Stimulated activated CD4-positive, alpha-beta T cell treated with anti-CD3 and anti-CD28 coated beads, Interleukin-2, amount 100 ng/mL, for 24 hours (primary cell): ENCODE results near the gene TTBK2.

Source experiments
- DNase-seq, 2 donors: peaks; one replicate each; pipeline ENCODE4 v3.0.0-alpha.2; 2020

TTBK2 gene

DNA sequence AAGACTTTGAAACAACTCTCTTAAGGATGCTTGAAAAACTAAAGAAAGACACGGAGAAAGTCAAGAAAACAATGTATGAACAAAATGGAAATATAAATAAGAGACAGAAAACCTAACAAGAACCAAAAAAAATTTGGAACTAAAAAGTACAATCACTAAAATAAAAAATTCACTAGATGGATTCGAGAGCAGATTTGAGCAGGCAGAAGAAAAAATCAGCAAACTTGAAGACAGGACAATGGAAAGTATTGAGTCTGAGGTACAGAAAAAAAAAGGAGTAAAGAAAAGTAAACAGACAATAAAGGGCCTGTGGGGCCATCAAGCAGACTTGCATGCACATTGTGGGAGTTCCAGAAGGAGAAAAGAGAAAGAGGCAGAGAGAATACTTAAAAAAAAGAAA is 170.3 kb downstream of the TTBK2 start:
- no peak for DNase-seq

DNA sequence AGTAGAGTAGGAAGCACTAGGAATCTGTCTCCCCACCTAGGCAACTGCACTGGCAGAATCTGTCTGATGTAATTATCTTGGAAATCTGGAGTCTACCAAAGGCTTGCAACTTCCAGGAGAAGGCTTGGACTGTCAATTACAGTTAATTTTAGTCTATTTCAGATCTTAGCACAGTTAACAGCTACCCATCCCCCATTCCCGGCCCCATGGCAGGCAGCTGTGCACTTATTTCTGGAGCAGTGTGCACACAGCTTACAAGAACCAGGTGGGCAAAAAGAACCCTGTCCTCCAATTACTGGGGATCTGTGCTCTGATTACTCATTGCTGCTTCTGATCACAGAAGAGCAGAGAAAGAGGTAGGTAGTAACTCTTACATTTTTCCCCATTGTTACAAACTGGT is 171.3 kb downstream of the TTBK2 start:
- no peak for DNase-seq

DNA sequence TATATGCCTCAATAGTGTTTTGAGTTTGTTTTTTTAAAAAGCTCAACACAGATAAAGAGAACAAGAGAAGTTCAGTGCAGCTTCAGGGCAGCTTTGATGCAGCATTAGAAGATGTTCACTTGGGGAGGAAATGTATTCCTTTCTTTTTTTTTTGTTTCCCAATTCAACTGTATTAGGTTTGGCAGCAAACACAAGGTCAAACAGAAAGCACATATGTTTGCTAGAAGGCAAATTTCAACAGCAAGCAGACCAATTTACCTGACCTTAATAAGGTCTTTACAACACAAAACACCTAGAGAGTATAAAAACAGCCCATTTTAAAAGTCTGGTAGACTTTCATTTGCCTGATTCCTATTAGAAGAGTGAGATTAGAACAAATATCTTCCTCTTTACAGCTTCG is 176.4 kb downstream of the TTBK2 start:
- DNase-seq = no peak

DNA sequence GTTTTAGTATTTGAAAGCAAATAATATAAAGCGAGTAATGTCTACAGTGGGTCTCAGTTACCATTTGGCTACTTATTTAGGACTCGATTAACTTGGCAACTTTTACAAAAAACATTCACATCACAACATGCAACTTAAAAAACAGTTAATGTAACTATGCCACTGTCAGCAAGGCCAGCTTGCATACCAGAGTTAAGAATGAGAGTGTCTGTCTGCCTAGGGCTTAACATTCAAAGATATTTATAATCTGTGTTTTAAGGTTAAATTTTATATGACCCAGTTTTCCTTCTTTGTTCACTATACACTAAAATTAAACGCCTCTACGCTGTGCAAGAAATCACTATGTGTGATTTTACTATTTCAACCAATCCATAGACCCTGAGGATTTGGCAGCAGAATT is 178.4 kb downstream of the TTBK2 start:
- DNase-seq = no peak

DNA sequence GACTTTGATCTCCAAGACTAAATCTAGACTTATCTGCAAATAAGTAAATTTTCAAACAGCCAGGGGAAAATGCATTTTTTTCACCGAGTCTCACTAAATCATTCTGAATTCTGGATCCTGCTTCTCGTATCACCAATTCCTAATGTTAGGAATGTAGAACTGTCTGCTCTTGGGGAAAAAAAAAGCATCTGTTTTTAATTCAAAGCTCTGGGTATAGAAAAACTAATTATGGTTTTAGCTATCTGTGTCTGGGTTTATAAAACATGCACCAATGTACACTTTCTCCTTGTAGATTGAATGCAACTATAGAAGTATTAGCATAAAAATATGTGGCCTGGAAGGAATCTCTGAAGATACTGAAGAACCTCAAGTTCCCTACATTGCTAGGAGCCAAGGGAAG is 178.9 kb downstream of the TTBK2 start:
- no peak for DNase-seq

DNA sequence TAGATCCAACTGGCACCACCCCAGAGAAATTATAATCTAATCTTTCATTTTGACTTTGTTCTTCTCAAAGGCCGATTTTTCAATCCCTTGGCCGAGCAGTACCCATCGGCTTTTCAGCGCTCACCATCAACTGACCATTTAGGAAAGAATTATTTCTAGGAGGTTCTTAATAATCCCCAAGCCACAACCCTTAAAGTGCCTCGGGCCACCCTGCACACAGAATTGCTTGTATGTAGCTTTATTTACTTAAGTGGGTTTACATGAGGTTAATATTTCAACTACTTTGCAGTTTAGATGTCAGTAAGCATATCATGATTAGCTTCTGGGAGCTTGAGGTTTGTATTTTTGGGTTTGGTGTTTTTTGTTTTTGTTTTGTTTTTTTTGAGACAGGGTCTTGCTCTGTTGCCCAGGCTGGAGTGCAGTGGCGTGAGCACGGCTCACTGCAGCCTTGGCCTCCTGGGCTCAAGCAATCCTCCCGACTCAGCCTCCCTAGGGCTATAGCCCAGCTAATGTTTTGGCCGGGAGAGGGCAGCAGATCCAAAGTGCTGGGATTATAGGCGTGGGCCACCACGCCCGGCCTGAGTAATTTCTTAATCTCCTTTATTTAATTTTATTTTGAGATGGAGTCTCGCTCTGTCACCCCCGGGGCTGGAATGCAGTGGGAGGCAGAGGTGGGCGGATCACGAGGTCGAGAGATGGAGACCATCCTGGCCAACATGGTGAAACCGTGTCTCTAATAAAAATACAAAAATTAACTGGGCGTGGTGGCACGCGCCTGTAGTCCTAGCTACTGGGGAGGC is 182.8 kb downstream of the TTBK2 start:
- DNase-seq = no peak

DNA sequence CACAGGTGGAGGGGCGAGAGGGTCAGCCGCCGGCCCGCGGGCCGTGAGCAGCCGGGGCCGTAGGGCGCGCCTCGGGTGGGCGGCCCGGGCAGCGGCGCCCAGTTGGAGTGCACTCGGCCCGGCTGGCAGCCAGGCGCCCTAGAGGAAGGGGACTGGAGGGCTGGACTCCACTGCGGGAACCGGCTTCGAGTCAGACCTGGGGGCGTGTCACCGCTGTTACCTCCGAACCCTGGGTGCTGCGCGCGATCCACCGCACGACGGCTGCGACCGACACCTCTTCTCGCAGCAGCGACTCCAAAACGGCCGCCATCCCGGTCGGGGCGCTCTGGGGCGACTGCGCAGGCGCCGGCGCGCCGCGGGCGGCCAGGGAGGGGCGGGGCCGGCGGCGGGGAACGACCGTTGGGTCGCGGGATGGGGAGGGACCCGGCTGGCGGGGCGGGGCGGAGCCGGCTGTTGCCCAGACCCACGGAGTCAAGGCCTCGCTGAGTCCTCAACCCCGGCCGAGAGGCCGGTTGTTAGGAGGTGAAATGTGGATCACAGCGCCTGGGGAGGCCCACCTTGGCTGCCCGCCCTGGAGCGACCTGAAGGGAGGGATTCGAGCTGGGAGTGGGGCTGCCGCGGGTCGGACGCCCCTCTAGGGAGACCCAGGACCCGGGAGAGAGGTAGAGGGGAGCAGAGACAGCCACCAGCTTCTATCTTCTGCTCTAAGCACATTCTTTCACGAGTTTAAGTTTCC is 183.6 kb downstream of the TTBK2 start, which contains the start of gene CDAN1:
Gene CDAN1, minus strand, starts transcription at position 336 of the 736 bp plus-strand sequence. Its CDS starts 26 bp downstream, at position 310.
- DNase-seq = peak; percentile 95

DNA sequence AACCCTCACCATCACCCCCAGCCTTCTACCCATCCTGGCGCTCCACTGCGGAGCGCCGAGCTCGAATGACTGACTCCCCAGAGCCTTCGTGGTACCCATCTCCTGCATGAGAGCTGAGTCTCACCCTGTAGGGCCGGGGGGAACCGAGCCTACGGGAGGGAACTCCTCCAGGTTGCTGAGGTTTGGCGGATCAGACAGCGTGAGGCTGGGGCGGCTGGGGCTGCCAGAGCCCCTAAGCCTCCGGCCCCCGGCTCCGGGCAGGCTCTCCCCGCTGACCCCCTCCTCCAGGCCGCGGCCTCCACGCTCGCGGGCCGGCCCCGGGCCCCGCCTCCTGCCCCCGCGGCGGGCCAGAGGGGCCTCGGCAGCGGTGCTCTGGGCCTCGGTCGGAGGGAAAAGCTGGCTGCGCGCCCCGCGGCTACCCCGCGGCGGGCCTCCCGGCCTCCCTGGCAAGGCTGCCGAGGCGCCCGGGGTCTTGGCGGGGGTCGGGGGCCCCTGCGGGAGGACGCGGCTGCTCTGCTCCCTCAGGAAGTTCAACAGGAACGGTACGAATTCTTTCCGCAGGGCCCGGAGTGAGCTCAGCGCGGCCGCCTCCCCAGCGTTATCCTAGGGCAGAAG is 184.3 kb downstream of the TTBK2 start:
- DNase-seq = peak in 1 of 2 donors; percentile 22

DNA sequence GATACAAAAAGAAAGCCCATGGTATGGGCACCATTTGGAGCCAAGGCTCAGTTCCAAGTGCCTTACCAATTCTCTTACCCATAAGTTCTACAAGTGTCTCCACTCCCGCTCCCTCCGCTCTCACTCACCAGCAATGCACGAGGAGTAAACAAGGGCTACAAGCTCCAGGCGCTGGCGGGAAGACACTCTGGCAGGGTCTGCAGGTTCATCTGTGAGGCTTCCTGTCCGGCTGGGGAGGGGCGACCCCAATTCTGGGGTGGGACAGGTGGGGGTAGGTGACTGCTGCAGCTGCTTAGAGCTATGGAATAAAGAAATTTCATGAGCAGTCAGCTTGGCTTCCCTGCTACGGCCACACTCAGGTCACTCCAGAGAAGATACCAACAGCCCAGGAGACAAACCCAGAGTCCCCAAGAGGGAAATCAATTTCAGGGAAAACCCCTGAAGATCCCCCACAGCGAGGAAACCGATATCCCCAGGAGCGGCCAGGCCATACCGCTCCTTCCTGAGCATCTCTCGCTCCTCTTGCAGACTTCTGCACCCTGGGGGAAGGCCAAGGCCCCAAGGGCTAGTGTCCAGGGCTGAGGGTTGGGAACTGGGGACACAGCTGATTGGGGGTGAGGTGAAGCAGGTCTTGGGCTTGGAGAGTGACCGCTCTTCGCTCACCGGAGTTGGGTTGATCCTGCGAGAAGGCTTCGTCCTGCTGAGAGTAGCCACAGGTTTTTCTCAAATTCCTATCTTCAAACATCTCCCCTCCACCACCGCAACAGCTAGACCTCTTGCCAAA is 185.0 kb downstream of the TTBK2 start:
- no peak for DNase-seq

DNA sequence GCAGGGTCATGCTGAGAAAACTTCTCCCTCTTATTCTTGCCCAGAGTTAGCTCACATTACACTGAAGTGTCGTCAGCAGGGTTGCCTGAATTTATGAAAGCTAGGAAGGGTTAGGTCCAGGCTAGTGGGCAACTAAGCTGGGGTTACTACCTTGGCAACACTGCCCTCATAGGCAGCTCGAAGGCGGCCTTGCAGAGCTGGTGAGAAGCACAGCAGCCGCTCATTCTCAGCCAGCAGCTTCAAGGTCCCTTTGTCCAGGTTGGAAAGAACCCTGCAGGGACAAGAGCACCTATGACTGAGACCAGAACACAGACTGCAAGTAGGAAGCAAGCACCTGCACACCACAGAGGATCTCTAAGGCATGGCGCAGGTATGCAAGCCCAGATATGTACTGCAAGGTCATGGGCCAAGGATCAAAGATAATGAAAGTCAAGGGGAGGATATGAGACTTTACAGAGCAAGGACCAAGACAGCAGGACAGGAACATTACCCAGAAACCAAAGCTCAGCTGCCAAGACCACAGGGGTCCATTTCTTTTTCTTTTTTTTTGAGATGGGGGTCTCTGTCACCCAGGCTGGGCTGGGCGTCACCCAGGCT is 186.4 kb downstream of the TTBK2 start:
- DNase-seq = no peak

DNA sequence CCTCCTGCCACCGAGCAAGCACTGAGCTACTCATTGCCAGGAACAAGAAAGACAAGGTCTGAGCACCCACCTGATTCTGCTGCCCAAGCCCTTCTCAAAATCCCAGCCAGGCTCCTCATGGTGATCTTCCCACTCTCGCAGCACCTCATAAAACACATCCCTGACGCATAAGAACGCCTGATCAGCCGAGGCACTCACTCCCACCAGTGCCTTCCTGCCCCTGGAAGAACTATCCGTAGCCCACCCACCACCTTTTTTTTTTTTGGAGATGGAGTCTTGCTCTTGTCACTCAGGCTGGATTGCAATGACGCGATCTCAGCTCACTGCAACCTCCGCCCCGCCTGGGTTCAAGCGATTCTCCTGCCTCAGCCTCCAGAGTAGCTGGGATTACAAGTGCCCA is 187.6 kb downstream of the TTBK2 start:
- no peak for DNase-seq

DNA sequence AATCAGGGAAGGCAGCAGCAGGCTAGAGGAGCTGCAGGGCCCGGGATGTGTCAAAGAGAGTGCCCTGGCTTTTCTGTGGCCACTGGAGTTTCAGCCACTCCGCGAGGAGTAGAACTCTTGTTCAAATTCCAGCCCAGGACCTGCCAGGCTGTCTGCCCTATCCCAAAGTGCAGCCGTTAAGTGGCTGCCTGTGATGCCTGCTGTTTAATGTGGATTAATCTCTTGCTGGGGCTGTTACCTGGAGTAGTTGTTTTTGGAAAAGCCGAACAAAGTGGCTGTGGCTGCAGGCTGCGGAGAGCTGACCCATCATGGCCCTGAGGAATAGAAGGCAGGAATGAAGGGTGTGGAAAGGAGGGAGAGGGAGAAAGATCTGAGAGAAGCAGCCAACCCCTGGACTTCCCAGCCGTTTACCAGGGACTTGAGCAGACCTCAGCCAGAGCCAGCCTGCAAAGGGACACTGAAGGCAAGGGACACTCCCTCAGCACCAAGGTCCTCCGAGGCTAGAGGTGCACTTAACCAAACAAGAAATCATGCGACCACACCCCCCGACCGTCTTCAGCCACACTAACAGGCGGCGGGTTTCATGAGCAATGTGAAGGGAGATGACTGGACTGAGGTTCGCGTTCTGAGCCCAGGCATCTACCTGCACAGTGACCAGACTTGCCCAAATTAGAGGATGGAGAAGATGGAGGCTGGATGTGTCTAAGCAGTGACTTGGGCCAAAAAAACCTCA is 188.3 kb downstream of the TTBK2 start:
- no peak for DNase-seq

DNA sequence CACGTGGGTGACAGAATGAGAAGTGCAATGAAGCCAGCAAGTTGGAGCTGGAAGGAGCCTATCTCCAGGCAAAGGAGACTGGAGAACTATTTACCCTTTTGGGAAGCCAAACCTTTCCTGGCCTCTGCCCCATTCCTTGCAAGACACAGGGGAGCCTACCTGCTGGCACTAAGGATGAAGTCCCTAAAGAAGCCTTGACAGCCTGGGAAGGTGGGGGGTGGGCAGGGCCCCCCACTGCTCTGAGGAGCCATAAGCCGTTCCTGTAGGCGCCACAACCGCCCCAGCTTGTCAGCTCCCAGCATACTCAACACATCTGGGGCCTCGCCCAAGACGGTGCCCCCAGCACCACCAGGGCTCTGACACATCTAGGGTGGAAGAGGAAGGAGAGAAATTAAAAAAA is 189.1 kb downstream of the TTBK2 start:
- no peak for DNase-seq

DNA sequence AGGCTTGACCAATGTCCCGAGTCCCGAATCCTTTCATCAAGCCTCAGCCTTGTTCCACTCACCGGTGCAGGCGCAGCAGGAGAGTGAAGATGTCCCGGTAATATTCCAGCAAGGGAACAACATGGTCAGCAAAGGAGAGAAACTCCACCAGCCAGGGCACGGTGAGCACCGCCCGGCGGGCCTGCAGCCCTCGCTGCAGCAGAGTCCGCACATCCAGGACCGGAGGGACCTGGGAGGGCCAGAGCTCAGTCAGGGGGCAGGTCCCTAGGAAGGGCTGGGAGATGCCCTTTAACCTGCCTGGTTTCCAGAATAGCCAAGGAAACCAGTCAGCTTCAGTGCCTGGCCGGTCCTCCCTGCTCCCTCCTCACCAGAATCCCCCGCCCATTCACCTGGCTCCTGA is 190.0 kb downstream of the TTBK2 start:
- no peak for DNase-seq

DNA sequence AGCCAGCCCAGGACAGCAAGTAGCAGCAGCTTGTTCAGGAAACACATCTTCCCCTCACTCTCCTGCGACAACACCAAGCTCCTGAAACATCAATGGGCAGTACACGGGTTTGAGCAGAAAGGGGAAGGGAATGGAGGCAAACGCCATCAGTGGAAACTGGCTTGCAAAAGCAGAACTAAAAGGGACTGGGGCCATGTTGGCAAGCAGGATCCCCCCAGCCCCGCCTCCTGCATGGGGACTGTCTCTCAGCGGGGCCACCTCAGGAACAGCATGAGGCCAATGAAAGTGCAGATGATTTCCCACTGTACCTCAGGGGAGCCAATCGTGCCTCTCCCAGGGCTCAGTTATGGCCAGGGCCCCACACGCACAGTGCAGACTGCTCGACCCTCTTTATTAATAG is 190.4 kb downstream of the TTBK2 start:
- no peak for DNase-seq

DNA sequence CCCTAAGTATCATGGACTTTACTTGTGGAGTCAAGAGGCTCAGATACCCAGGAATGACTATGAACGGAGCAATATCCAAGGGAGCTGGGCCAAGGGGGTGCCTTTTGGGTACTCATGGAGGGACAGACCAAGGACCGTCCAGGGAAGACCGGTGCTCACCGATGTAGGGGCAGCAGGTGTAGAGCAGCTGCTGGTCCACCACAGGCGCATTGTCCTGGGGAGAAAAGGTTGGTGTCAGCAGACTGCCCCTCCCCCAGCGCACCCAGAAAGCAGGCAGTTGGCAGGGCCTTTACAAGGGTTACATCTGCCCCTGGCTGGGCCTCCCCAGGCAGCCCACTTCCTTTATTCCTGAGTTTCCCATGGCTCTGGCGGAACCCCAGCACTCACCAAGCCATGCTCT is 191.2 kb downstream of the TTBK2 start:
- no peak for DNase-seq

DNA sequence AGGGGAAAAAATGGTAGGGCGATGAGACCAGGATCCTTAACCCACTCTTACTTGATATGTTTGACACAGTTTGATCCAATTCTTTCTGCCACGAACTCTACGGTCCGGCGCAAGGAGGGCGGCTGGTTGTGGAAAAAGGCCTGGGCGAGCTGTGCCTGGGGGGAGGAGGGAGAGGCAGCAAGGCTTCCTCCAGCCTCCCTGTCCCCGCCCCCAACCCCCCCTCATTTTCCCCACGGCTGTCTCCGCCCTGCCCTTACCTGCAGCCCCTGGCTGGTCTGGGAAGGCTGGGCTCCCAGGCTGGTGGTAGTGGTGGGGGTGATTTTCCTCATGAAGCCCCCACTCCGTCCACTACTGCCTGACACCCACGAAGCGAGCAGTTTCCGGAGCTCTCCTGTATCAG is 191.6 kb downstream of the TTBK2 start:
- DNase-seq = no peak

DNA sequence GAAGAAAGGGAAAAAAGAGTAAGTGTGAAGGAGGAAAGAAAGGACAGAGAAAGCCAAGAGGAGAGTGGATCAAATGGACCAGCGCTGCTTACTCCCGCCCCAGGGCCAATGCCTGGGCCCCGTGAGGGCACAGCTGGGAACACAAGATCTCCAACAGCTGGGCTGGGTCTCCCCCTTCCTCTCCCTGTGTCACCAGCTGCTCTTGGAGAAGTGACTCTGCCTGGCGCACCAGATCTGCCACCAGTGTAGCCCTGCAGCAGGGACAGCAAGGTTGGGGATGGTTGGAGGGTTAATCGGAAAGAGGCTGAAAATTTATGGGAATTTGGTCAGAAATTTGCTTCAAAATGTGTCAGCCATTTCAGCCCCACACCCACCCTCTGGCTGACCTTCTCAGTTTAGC is 192.0 kb downstream of the TTBK2 start:
- DNase-seq = no peak

DNA sequence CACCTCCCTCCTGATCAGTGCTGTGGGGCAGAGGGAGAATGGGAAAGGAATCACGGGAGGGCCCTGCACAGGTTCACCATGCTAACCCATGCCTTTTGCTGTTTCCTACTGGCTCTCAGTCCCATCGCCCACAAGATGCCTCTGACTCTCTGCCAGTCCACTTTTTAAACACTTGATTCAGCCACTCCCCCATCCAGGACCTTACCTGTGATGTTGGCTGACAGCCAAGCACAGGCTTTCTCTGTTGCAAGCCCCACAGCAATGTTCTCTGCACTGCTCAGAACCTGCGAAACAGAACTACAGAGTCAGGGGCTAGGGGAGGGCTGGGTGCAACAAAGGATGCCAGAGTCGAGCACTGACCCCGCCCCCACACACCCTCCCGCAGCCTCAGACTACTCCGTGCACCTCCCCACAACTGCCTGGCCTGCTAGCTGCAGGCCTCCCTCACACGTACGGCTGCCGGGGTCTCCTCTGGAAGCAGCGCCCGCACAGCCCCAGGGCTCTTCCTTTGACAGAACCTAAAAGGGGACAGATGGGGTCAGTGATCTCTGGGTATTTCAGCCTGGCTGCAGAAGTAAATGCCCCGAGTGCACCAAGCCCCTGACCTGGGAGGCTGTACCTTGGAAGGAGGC is 192.7 kb downstream of the TTBK2 start:
- no peak for DNase-seq

DNA sequence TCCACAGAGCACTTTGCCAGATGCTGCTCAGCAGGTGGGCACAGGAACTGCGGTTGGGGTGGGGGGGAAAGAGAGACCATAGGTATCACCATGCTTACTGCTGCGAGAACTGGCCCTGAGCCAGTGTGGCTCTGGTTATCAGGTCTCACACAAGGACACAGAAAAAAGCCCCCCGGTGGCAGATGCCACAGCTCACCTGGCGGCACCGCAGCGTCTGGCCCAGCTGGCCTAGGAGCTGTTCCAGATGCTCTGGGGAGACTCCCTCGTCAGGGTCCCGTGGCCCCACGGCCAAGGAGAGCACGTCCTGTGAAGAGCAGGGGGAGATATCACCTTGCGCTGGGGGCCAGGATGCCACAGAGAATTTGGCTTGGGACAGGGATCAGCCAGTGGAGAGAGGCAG is 194.5 kb downstream of the TTBK2 start:
- no peak for DNase-seq

DNA sequence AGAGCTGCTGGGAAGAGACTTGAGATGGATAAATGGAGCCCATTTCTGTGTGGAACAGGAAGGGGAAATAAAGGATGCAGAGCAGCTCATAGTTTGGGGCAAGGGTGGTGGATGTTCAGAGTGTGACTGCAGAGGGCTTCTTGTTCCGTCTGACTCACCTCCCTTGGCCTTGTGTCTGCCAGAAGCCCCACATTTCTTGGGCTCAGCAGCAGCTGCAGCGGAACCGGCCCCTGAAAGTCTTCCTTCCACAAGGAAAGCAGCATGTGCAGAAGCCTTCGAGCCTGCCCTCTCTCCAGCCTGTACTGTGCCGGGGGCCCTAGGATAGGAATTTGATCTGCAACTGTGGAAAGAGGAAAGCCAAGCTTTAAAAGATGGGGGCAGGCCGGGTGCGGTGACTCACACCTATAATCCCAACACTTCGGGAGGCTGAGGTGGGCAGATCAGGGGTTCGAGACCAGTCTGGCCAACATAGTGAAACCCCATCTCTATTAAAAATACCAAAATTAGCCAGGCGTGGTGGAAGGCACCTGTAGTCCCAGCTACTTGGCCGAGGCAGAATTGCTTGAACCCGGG is 195.2 kb downstream of the TTBK2 start:
- no peak for DNase-seq
